Mesenchymal stem cell (in vitro differentiated cells and primary cell): ENCODE results near the gene FILIP1L.
A peak's percentile ranks its signal among the peaks of the same experiment; 100 is the strongest.

ENCODE experiments used
- DNase-seq: peaks from one replicate; pipeline ENCODE4 v3.0.0-alpha.2; 2013
- H2AFZ ChIP-seq: one replicate; pipeline ENCODE4 v1.6.1; 2013; ENCODE audit warnings: low read depth, mild to moderate bottlenecking, control low read depth, inconsistent platforms, low read length, moderate library complexity
- H2AK5ac ChIP-seq: 2 replicates; pipeline ENCODE4 v1.6.1; 2013; ENCODE audit warnings: low read length, moderate library complexity, mild to moderate bottlenecking, inconsistent platforms; ENCODE audit not compliant: severe bottlenecking
- H2BK120ac ChIP-seq: one replicate; pipeline ENCODE4 v1.6.1; 2013; ENCODE audit warnings: low read depth, mild to moderate bottlenecking, inconsistent platforms, low read length, moderate library complexity
- H2BK12ac ChIP-seq, 2 experiments: one replicate each; pipeline ENCODE4 v1.6.1; 2013; ENCODE audit warnings: inconsistent platforms in 2 of 2, low read length in 2 of 2, mild to moderate bottlenecking in 2 of 2, moderate library complexity in 2 of 2, control low read depth in 1 of 2
- H2BK15ac ChIP-seq: one replicate; pipeline ENCODE4 v1.6.1; 2013; ENCODE audit warnings: mild to moderate bottlenecking, low read depth, inconsistent platforms; ENCODE audit not compliant: poor library complexity, severe bottlenecking
- H2BK5ac ChIP-seq: 2 replicates; pipeline ENCODE4 v1.6.1; 2013; ENCODE audit warnings: low read depth, mild to moderate bottlenecking, low read length, control low read depth, inconsistent platforms; ENCODE audit not compliant: poor library complexity, severe bottlenecking
- H3K14ac ChIP-seq, 2 experiments: one replicate each; pipeline ENCODE4 v1.6.1; 2013; ENCODE audit warnings: inconsistent platforms in 2 of 2, low read length in 2 of 2, control low read depth in 1 of 2, mild to moderate bottlenecking in 1 of 2, moderate library complexity in 1 of 2
- H3K18ac ChIP-seq, 2 experiments: one replicate each; pipeline ENCODE4 v1.6.1; 2013; ENCODE audit warnings: inconsistent platforms in 2 of 2, low read length in 2 of 2, control low read depth in 1 of 2, low read depth in 1 of 2, mild to moderate bottlenecking in 1 of 2
- H3K23ac ChIP-seq, 2 experiments: one replicate each; pipeline ENCODE4 v1.6.1; 2013; ENCODE audit warnings: inconsistent platforms in 2 of 2, low read length in 2 of 2, mild to moderate bottlenecking in 2 of 2, moderate library complexity in 2 of 2, control low read depth in 1 of 2
- H3K27ac ChIP-seq: 2 replicates; pipeline ENCODE4 v1.5.1; 2013; ENCODE audit warnings: mild to moderate bottlenecking, moderate library complexity, low read length, control low read depth, inconsistent platforms; ENCODE audit not compliant: poor library complexity, severe bottlenecking
- H3K27me3 ChIP-seq, 2 experiments: 2 replicates each; pipeline versions ENCODE4 v1.6.1 to v1.7.0; 2013; ENCODE audit warnings: low read length in 2 of 2, mild to moderate bottlenecking in 2 of 2, moderate library complexity in 2 of 2, control low read depth in 1 of 2, inconsistent platforms in 1 of 2; ENCODE audit not compliant: control insufficient read depth in 1 of 2, insufficient read depth in 1 of 2
- H3K36me3 ChIP-seq, 2 experiments: 2 replicates each; pipeline versions ENCODE4 v1.6.1 to v1.7.0; 2013; ENCODE audit warnings: low read length in 2 of 2, control low read depth in 1 of 2, inconsistent platforms in 1 of 2, low read depth in 1 of 2, mild to moderate bottlenecking in 1 of 2; ENCODE audit not compliant: insufficient read depth in 2 of 2, control insufficient read depth in 1 of 2
- H3K4ac ChIP-seq, 2 experiments: one replicate each; pipeline ENCODE4 v1.6.1; 2013; ENCODE audit warnings: inconsistent platforms in 2 of 2, low read length in 2 of 2, mild to moderate bottlenecking in 2 of 2, moderate library complexity in 2 of 2, control low read depth in 1 of 2, low read depth in 1 of 2
- H3K4me1 ChIP-seq: 2 replicates; pipeline ENCODE4 v1.6.1; 2013; ENCODE audit warnings: low read depth, low read length, control low read depth; ENCODE audit not compliant: control insufficient read depth, insufficient read depth
- H3K4me2 ChIP-seq: 2 replicates; pipeline ENCODE4 v1.6.1; 2013; ENCODE audit warnings: low read length, mild to moderate bottlenecking, inconsistent platforms; ENCODE audit not compliant: poor library complexity, severe bottlenecking
- H3K4me3 ChIP-seq, 2 experiments: 2 replicates each; pipeline versions ENCODE4 v1.5.1 to v1.7.0; 2013; ENCODE audit warnings: low read length in 2 of 2, mild to moderate bottlenecking in 2 of 2, control low read depth in 1 of 2, low read depth in 1 of 2; ENCODE audit not compliant: insufficient read depth in 1 of 2
- H3K79me1 ChIP-seq: replicated peaks from 2 replicates; pipeline ENCODE4 v1.6.1; 2013; ENCODE audit warnings: mild to moderate bottlenecking, control low read depth, low read length, inconsistent platforms; ENCODE audit not compliant: poor library complexity, severe bottlenecking
- H3K9ac ChIP-seq: 2 replicates; pipeline ENCODE4 v1.7.0; 2013; ENCODE audit warnings: mild to moderate bottlenecking, low read length, moderate library complexity
- H3K9me3 ChIP-seq: 2 replicates; pipeline ENCODE4 v1.7.0; 2013; ENCODE audit warnings: mild to moderate bottlenecking, low read length; ENCODE audit not compliant: control insufficient read depth
- H4K8ac ChIP-seq: one replicate; pipeline ENCODE4 v1.6.1; 2013; ENCODE audit warnings: inconsistent platforms, mild to moderate bottlenecking, low read length, moderate library complexity
- H4K91ac ChIP-seq: one replicate; pipeline ENCODE4 v1.6.1; 2013; ENCODE audit warnings: mild to moderate bottlenecking, low read length, inconsistent platforms
- WGBS: methylation state at CpG from one replicate; pipeline ENCODE4 v1.1.7; 2013; ENCODE audit warnings: mixed read lengths; 5-methylcytosine and 5-hydroxymethylcytosine counted together

The FILIP1L gene

DNA sequence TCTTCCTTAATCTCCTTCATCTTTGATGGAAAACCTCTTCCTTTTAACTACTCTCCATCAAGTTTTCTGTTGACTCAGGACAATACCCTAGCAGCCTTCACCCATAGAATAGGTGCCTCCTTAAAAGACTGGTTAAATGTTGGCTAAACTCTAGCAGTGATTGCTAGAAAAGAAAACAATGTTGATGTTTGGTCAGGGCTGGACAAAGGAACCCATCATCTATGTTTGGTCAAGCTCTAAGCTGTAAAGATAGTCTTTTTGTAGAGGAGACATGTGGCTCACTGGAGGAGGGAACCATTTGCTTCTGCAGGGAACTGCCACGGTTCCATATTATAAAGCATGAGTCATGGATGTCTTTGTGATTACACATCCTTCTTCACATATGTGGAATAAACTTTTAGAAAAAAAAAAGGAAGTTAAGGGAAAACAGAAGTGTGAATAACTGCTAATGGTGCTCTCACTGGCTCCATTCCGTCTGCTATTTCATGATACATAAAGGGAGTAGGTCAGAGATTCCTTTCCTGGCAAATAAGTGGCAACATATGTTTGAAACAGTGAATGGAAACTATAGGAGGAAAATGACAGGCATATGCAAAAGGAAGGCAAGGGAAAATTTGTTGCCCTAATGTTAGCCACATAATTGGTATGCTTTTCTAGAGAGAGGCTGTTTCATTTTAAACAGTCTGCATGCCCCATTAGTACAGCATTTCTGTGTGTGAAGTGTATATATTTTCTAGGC is 218.4 kb downstream of the FILIP1L start:
- H3K4me3 ChIP-seq: peak overlapping the region in 1 of 2 experiments; percentile 20
- no peak overlapping the region for H2BK5ac ChIP-seq
- peak overlapping the region in 1 of 2 experiments; percentile 91 for H3K18ac ChIP-seq
- H3K4ac ChIP-seq: no peak overlapping the region
- H4K91ac ChIP-seq: no peak overlapping the region
- no peaks in the 10 kb centered on the region for H3K36me3 ChIP-seq
- peaks cover 2% of the 10 kb centered on the region for H3K4me1 ChIP-seq
- H2BK12ac ChIP-seq: peak overlapping the region in 1 of 2 experiments; percentile 89
- no peak overlapping the region for H3K4me2 ChIP-seq
- H2BK120ac ChIP-seq: no peak overlapping the region
- DNase-seq: peak; percentile 92
- no peak overlapping the region for H2AFZ ChIP-seq
- H2BK15ac ChIP-seq: no peak overlapping the region
- no peak overlapping the region for H2AK5ac ChIP-seq
- peak overlapping the region; percentile 74 for H3K9ac ChIP-seq
- peaks cover 3% of the 10 kb centered on the region for H3K79me1 ChIP-seq
- WGBS: 0% methylated on average over 1 of the region's 2 CpGs
- no peak overlapping the region for H3K14ac ChIP-seq
- no peak overlapping the region for H3K23ac ChIP-seq
- peak overlapping the region; percentile 89 for H3K27ac ChIP-seq
- H3K27me3 ChIP-seq: no peaks in the 10 kb centered on the region
- H4K8ac ChIP-seq: no peak overlapping the region
- no peaks in the 10 kb centered on the region for H3K9me3 ChIP-seq

DNA sequence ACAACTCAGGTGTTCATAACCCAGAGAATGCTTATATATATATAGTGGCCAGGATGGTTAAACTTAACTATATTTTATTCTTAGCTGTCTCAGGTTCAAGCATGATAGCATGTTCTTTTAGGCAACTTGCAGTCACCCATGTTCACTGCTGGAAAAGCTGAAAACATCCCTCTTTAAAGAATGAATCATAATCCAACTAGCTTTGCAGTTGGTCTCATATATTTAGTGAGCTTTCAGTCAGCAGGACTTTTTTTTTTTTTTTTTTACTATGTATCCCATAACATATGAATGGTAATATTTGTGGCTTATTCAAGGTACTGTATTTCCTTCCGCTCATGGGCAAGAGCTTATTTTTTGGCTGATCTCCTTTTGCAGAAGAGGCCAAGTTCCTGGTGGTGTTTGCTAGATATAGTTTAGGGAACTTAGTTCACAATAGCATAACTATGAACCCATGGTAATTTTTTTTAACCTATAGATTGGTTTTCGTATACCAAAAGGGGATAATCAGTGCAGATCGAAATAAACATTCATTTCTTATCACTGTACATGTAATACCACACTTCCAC is 219.1 kb downstream of the FILIP1L start:
- no peak overlapping the region for H4K8ac ChIP-seq
- H3K4me1 ChIP-seq: no peaks in the 10 kb centered on the region
- no peak overlapping the region for H2AK5ac ChIP-seq
- peak overlapping the region; percentile 89 for H3K27ac ChIP-seq
- H3K23ac ChIP-seq: no peak overlapping the region
- H2AFZ ChIP-seq: no peak overlapping the region
- H4K91ac ChIP-seq: no peak overlapping the region
- H2BK15ac ChIP-seq: no peak overlapping the region
- no peak overlapping the region for H2BK5ac ChIP-seq
- H3K36me3 ChIP-seq: no peaks in the 10 kb centered on the region
- peak overlapping the region; percentile 16 for H3K9ac ChIP-seq
- whole genome bisulfite sequencing: 98% methylated on average over 3 of the region's 3 CpGs
- no peaks in the 10 kb centered on the region for H3K27me3 ChIP-seq
- no peak overlapping the region for H2BK120ac ChIP-seq
- peaks cover 3% of the 10 kb centered on the region for H3K79me1 ChIP-seq
- DNase-seq: no peak
- no peak overlapping the region for H3K14ac ChIP-seq
- no peak overlapping the region for H3K4me2 ChIP-seq
- H3K9me3 ChIP-seq: no peaks in the 10 kb centered on the region
- no peak overlapping the region for H3K4ac ChIP-seq
- H2BK12ac ChIP-seq: no peak overlapping the region
- no peak overlapping the region for H3K18ac ChIP-seq
- H3K4me3 ChIP-seq: no peak overlapping the region

DNA sequence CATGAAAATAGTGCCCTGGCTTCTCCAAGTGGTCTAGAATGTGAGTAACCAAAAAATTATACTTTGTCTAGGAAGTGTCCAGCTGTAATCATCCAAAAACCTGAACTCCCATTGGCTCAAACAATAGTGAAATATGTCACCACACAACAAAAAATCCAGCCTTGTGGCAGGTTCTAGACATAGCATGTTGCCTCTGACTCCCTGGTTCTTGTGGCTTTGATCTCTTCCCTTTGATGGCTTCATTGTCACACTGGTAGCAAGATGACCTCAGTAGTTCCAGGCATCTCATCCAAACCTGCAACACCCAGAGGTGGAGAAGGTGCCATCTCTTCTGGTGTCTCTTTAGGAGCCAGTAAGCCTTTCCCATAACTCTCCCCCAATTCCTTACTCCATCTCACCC is 222.0 kb downstream of the FILIP1L start:
- H3K4ac ChIP-seq: no peak overlapping the region
- H2BK5ac ChIP-seq: no peak overlapping the region
- H3K36me3 ChIP-seq: no peaks in the 10 kb centered on the region
- H3K4me3 ChIP-seq: no peak overlapping the region
- no peak overlapping the region for H3K27ac ChIP-seq
- H3K79me1 ChIP-seq: peaks cover 1% of the 10 kb centered on the region
- no peak overlapping the region for H3K4me2 ChIP-seq
- H4K91ac ChIP-seq: no peak overlapping the region
- no peak overlapping the region for H2AFZ ChIP-seq
- H3K9ac ChIP-seq: no peak overlapping the region
- H3K9me3 ChIP-seq: no peaks in the 10 kb centered on the region
- H3K27me3 ChIP-seq: no peaks in the 10 kb centered on the region
- peak overlapping the region in 1 of 2 experiments; percentile 75 for H2BK12ac ChIP-seq
- H2BK15ac ChIP-seq: no peak overlapping the region
- DNase-seq: no peak
- H3K4me1 ChIP-seq: no peaks in the 10 kb centered on the region
- no peak overlapping the region for H3K23ac ChIP-seq
- no peak overlapping the region for H2BK120ac ChIP-seq
- no peak overlapping the region for H4K8ac ChIP-seq
- peak overlapping the region in 1 of 2 experiments; percentile 1 for H3K14ac ChIP-seq
- no peak overlapping the region for H2AK5ac ChIP-seq
- H3K18ac ChIP-seq: peak overlapping the region; percentile 3 to 7

DNA sequence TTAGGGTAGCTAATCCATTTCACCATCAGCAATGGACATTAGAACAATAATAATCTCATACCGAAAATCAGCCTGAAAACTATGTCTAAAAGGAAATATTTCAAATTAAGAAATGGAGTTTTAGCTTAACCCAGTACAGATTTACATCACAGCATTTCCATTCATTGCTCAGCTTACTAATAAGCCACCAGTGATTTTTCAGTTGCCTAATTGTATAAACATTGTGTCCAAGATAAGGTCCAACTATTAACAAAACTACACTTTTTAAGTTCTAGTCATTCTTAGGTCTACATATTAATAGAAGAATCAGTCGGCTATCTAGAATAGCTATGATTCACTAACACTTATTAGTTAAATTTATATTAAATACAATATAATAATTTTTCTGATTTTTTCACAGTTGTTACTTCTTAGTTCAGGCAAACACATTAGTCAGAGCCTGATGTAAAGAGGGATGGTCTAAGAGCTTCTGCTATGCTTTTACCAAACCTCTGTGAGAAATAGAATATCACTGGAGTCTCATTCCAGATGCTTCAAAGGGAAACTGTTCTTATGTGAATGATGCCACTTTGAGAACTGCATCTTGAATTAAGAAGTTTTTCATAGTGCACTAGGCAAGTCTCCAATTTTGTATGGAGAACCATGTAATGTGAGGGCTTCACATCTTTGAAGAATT is 222.6 kb downstream of the FILIP1L start:
- Histone ChIP-seq H3K4me3 (no peak overlapping the region), H3K4ac (no peak overlapping the region), H3K14ac (no peak overlapping the region), H2BK120ac (no peak overlapping the region), H2AFZ (no peak overlapping the region), H2BK15ac (no peak overlapping the region), H2AK5ac (no peak overlapping the region), H3K9ac (no peak overlapping the region), H3K27ac (no peak overlapping the region), H3K27me3 (no peaks in the 10 kb centered on the region), H3K36me3 (no peaks in the 10 kb centered on the region), H3K4me2 (no peak overlapping the region), H2BK12ac (no peak overlapping the region), H3K4me1 (no peaks in the 10 kb centered on the region), H3K79me1 (peaks cover 1% of the 10 kb centered on the region), H4K8ac (no peak overlapping the region), H3K23ac (no peak overlapping the region), H2BK5ac (no peak overlapping the region), H3K18ac (no peak overlapping the region), H3K9me3 (no peaks in the 10 kb centered on the region), H4K91ac (no peak overlapping the region)
- DNase-seq: peak; percentile 74
- no CpG with 5 or more reads among the region's 2 CpGs for WGBS
